Osteocyte (in vitro differentiated cells): ENCODE measurements around the gene CHCHD4. TPM values are rescaled to one million over a fixed set of nuclear protein-coding genes. Genes with fewer than 3 reads are reported as not detected.
"Not testable (repeated sequence)": the region's sequence is repeated elsewhere in the genome, so short reads cannot be mapped to it uniquely, and the experiment has no call there.

Experiments
- DNase-seq: peaks from one replicate; pipeline ENCODE4 v3.0.0; 2021; ENCODE audit warnings: mixed read lengths; ENCODE audit not compliant: unreplicated experiment; ENCODE audit errors: extremely low spot score
- H3K27ac Mint-ChIP-seq: one replicate; pipeline ENCODE4 v1.8.0; 2021; ENCODE audit warnings: mild to moderate bottlenecking, mixed read lengths; ENCODE audit not compliant: unreplicated experiment
- H3K27me3 Mint-ChIP-seq: one replicate; pipeline ENCODE4 v1.8.0; 2021; ENCODE audit warnings: mixed read lengths; ENCODE audit not compliant: unreplicated experiment
- H3K36me3 Mint-ChIP-seq: one replicate; pipeline ENCODE4 v1.8.0; 2021; ENCODE audit warnings: mixed read lengths; ENCODE audit not compliant: unreplicated experiment
- H3K4me1 Mint-ChIP-seq: one replicate; pipeline ENCODE4 v1.8.0; 2021; ENCODE audit warnings: mixed read lengths; ENCODE audit not compliant: unreplicated experiment
- H3K4me3 Mint-ChIP-seq: one replicate; pipeline ENCODE4 v1.8.0; 2021; ENCODE audit warnings: mild to moderate bottlenecking, moderate library complexity, mixed read lengths; ENCODE audit not compliant: unreplicated experiment
- H3K9me3 Mint-ChIP-seq: one replicate; pipeline ENCODE4 v1.8.0; 2021; ENCODE audit warnings: mixed read lengths; ENCODE audit not compliant: unreplicated experiment
- CTCF ChIP-seq: fragments of 200-600 bp; sonication (generic); IDR thresholded peaks from 2 replicates; pipeline ENCODE4 v1.5.0; 2021; ENCODE audit warnings: antibody characterized with exemption, mild to moderate bottlenecking, moderate library complexity
- total RNA-seq: library from RNA; stranded (reverse); gene quantifications from 2 replicates; pipeline ENCODE4 v1.2.1, GENCODE V29; 2021

Gene CHCHD4
- total RNA-seq, 1 donor from 2014 or later, result 7.2 TPM

GRCh38 chr3:14093831-14094230, 30.8 kb downstream of the CHCHD4 start:
- no peak for DNase-seq
- no peak overlapping the region for H3K27ac Mint-ChIP-seq
- H3K4me3 Mint-ChIP-seq, result no peak overlapping the region
- H3K9me3 Mint-ChIP-seq, result peaks cover 6% of the 10 kb centered on the region
- no peak for TF ChIP-seq CTCF
- no peaks in the 10 kb centered on the region for H3K36me3 Mint-ChIP-seq
- no peaks in the 10 kb centered on the region for H3K4me1 Mint-ChIP-seq
- peaks cover 40% of the 10 kb centered on the region for H3K27me3 Mint-ChIP-seq

GRCh38 chr3:14092464-14092863, 32.2 kb downstream of the CHCHD4 start:
- no peak overlapping the region for H3K27ac Mint-ChIP-seq
- H3K4me1 Mint-ChIP-seq, result no peaks in the 10 kb centered on the region

GRCh38 chr3:14091959-14092358, 32.7 kb downstream of the CHCHD4 start:
- not testable (repeated sequence) for H3K36me3 Mint-ChIP-seq, DNase-seq, H3K4me1 Mint-ChIP-seq, H3K4me3 Mint-ChIP-seq, H3K27ac Mint-ChIP-seq
- Mint-ChIP-seq H3K9me3 (peaks cover 12% of the 10 kb centered on the region), H3K27me3 (peaks cover 37% of the 10 kb centered on the region)

More at GRCh38 chr3:14092464-14092863, 32.2 kb downstream of the CHCHD4 start:
- H3K9me3 Mint-ChIP-seq, result peaks cover 10% of the 10 kb centered on the region
- peaks cover 39% of the 10 kb centered on the region for H3K27me3 Mint-ChIP-seq
- no peaks in the 10 kb centered on the region for H3K36me3 Mint-ChIP-seq
- no peak for DNase-seq
- no peak overlapping the region for H3K4me3 Mint-ChIP-seq
- no peak for TF ChIP-seq CTCF

- not testable (repeated sequence) for H3K4me1 Mint-ChIP-seq, H3K36me3 Mint-ChIP-seq, DNase-seq, H3K4me3 Mint-ChIP-seq, H3K27ac Mint-ChIP-seq
- H3K9me3 Mint-ChIP-seq, result peaks cover 12% of the 10 kb centered on the region
- peaks cover 21% of the 10 kb centered on the region for H3K27me3 Mint-ChIP-seq
Measured at GRCh38 chr3:14087461-14087860, 37.2 kb downstream of the CHCHD4 start.

GRCh38 chr3:14082108-14082657, 42.5 kb downstream of the CHCHD4 start:
- no peak for TF ChIP-seq CTCF
- DNase-seq, result no peak
- Mint-ChIP-seq H3K27ac (no peak overlapping the region), H3K9me3 (peaks cover under 1% of the 10 kb centered on the region), H3K36me3 (no peaks in the 10 kb centered on the region), H3K27me3 (peaks cover 6% of the 10 kb centered on the region), H3K4me3 (no peak overlapping the region), H3K4me1 (no peaks in the 10 kb centered on the region)

GRCh38 chr3:14077310-14077709, 47.4 kb downstream of the CHCHD4 start:
- TF ChIP-seq CTCF, result no peak
- H3K27me3 Mint-ChIP-seq, result peaks cover 4% of the 10 kb centered on the region
- peaks cover 3% of the 10 kb centered on the region for H3K9me3 Mint-ChIP-seq
- no peaks in the 10 kb centered on the region for H3K4me1 Mint-ChIP-seq
- no peak for DNase-seq
- no peak overlapping the region for H3K27ac Mint-ChIP-seq
- H3K4me3 Mint-ChIP-seq, result no peak overlapping the region
- no peaks in the 10 kb centered on the region for H3K36me3 Mint-ChIP-seq

GRCh38 chr3:14075233-14075632, 49.4 kb downstream of the CHCHD4 start:
- H3K4me1 Mint-ChIP-seq, H3K27me3 Mint-ChIP-seq, H3K9me3 Mint-ChIP-seq, DNase-seq, H3K4me3 Mint-ChIP-seq, H3K36me3 Mint-ChIP-seq, H3K27ac Mint-ChIP-seq: not testable (repeated sequence)
